ENCODE data around the gene SLC25A17.
"Not testable (repeated sequence)": the region's sequence is repeated elsewhere in the genome, so short reads cannot be mapped to it uniquely, and the experiment has no call there.

SLC25A17 gene

DNA sequence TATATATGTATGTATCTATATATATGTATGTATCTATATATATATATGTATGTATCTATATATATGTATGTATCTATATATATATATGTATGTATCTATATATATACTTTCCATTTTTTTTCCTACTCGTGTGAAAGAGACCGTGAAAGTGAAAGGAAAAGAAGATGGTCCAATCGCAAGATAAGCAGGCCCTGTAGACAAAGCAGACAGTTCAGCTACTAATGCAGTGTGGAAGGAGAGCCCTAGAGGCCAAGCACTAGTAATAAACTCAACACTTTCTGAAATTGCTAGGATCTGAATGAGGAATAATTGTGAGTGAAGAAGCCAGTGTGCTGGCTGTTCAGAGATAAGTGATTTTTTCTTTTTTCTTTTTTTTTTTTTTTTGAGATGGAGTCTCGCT lies 92.6 kb downstream of the SLC25A17 start:
- Mint-ChIP-seq H3K9me3 (no peaks in the 10 kb centered on the region), H3K4me3 (no peak overlapping the region), H3K4me1 (peaks cover 32% of the 10 kb centered on the region), H3K36me3 (no peaks in the 10 kb centered on the region), H3K27ac (no peak overlapping the region)
- DNase-seq (ENCODE audit: low spot score in 2 of 2) = no peak
- ATAC-seq = peak; percentile 67

- Mint-ChIP-seq H3K36me3 (no peaks in the 10 kb centered on the region), H3K27ac (no peak overlapping the region), H3K4me3 (no peak overlapping the region), H3K9me3 (no peaks in the 10 kb centered on the region), H3K4me1 (peaks cover 19% of the 10 kb centered on the region)
- DNase-seq (ENCODE audit: low spot score in 2 of 2) (no peak), ATAC-seq (no peak)
Measured at GRCh38 chr22:40723396-40723933, 95.7 kb downstream of the SLC25A17 start.

DNA sequence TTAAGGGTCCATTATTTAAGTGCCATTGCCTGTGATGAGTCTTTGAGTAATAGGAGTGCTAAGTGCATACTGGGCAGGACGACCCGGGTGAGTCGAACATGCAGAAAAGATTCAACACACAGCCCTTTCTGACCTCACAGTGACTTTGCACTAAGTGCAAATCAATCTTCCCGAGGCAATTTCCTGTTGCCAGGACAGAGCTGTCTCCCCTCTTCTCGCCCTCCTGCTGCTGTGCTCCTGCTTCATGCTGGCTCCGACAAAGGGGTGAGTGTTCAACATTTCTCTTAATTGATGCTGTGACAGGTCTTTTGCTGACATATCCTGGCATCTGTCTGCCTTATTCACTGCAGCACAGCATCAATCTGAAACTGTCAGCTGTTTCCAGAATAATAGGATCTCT lies 97.9 kb downstream of the SLC25A17 start:
- no peaks in the 10 kb centered on the region for H3K36me3 Mint-ChIP-seq
- H3K4me1 Mint-ChIP-seq = no peaks in the 10 kb centered on the region
- no peak for ATAC-seq
- no peak for DNase-seq (ENCODE audit: low spot score in 2 of 2)
- H3K9me3 Mint-ChIP-seq = no peaks in the 10 kb centered on the region
- H3K27ac Mint-ChIP-seq = no peak overlapping the region
- H3K4me3 Mint-ChIP-seq = no peak overlapping the region

DNA sequence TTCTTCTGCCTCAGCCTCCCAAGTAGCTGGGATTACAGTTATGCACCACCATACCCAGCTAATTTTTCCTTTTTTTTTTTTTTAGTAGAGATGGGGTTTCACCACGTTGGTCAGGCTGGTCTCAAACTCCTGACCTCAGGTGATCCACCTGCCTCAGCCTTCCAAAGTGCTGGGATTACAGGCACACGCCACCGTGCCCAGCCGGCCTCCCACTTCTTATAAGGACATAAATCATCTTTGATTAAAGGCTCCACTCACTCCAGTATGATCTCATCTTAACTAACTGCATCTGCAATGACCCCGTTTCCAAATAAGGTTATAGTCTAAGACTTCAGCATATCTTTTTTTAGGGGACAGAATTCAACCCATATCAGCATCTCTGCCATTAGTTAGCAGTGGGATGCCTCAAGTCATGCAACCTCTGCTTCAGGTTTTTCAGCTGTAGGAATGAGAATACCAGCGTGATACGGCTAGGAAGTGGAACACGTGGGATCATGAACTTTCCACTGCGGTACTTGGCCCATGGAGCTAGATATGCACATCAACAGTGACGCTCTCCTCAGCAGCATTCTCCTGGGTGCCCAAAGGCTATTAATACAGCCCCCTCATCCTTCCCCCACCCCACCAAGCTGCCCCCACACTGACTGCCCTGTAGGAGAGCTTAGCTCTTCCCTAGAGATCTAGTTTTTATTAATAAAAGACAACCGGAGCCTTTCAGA lies 98.4 kb downstream of the SLC25A17 start:
- Mint-ChIP-seq H3K36me3 (no peaks in the 10 kb centered on the region), H3K27ac (no peak overlapping the region), H3K4me1 (no peaks in the 10 kb centered on the region), H3K9me3 (no peaks in the 10 kb centered on the region), H3K4me3 (no peak overlapping the region)
- no peak for ATAC-seq
- no peak for DNase-seq (ENCODE audit: low spot score in 2 of 2)

DNA sequence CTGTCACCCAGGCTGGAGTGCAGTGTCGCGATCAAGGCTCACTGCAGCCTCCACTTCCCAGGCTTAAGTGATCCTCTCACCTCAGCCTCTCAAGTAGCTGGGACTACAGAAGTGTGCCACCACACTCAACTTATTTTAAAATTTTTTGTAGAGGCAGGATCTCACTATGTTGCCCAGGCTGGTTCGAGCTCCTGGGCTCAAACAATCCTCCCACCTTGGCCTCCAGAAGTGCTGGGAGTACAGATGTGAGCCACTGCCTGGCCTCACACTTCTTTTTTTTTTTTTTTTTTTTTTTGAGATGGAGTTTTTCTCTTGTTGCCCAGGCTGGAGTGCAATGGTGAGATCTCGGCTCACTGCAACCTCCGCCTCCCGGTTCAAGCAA lies 99.0 kb downstream of the SLC25A17 start:
- H3K27ac Mint-ChIP-seq; H3K4me1 Mint-ChIP-seq; DNase-seq (ENCODE audit: low spot score in 2 of 2); ATAC-seq; H3K36me3 Mint-ChIP-seq; H3K4me3 Mint-ChIP-seq; H3K9me3 Mint-ChIP-seq: not testable (repeated sequence)
